NCI-H1048 (cell line): Measurements from ENCODE around the gene TAS2R10.

Source experiments
- DNase-seq: peaks from one replicate; lab custom pipeline; 2025; lab: John Stamatoyannopoulos, UW

TAS2R10 gene

GRCh38 chr12:10779103-10779502 lies 47.1 kb downstream of the TAS2R10 start:
- DNase-seq, result no peak
